HepG2 (cell line): ENCODE measurements around the gene FOXA3. TPM values are rescaled to one million over a fixed set of nuclear protein-coding genes. Genes with fewer than 3 reads are reported as not detected.

Experiments
- CREB3 ChIP-seq: sonication (generic); formaldehyde crosslinking; IDR thresholded peaks from 2 replicates; pipeline ENCODE4 v1.5.0; 2020; ENCODE audit warnings: missing genetic modification reagents
- CREM ChIP-seq, 2 experiments: sonication (generic) in 1 of 2; formaldehyde crosslinking in 1 of 2; IDR thresholded peaks; 2 replicates each; pipeline versions ENCODE4 v1.4.0 to v1.6.1; 2016 to 2020; ENCODE audit warnings: antibody characterized with exemption in 1 of 2, mild to moderate bottlenecking in 1 of 2, missing genetic modification reagents in 1 of 2
- ETS1 ChIP-seq: sonication (generic); formaldehyde crosslinking; IDR thresholded peaks from 2 replicates; pipeline ENCODE4 v1.4.0; 2020; ENCODE audit warnings: missing genetic modification reagents
- KAT2B ChIP-seq: fragments of 150-350 bp; IDR thresholded peaks from 2 replicates; pipeline ENCODE4 v1.6.1; 2014; ENCODE audit warnings: low read depth, low read length, borderline replicate concordance
- NBN ChIP-seq: fragments of 450-650 bp; conservative IDR thresholded peaks from 2 replicates; pipeline ENCODE4 v1.6.1; 2017
- NFE2L2 ChIP-seq: fragments of 150-350 bp; IDR thresholded peaks from 2 replicates; pipeline ENCODE4 v1.6.1; 2014; ENCODE audit warnings: low read length
- SYNCRIP ChIP-seq: fragments of 200-400 bp; formaldehyde crosslinking; IDR thresholded peaks from 2 replicates; pipeline ENCODE4 v1.6.1; 2018; ENCODE audit warnings: mild to moderate bottlenecking, low read depth, low read length; ENCODE audit not compliant: insufficient read depth
- U2AF1 ChIP-seq: fragments of 200-400 bp; formaldehyde crosslinking; optimal IDR thresholded peaks from 2 replicates; pipeline ENCODE3; 2017; ENCODE audit warnings: mild to moderate bottlenecking, low read depth, low read length
- YY1 ChIP-seq: IDR thresholded peaks from 2 replicates; pipeline ENCODE4 v1.6.1; 2011; ENCODE audit warnings: low read length, low read depth, moderate library complexity, mild to moderate bottlenecking; ENCODE audit not compliant: insufficient read depth, insufficient replicate concordance
- ZBTB39 ChIP-seq: sonication (generic); formaldehyde crosslinking; IDR thresholded peaks from 2 replicates; pipeline ENCODE4 v1.5.0; 2020; ENCODE audit warnings: missing genetic modification reagents
- ZKSCAN5 ChIP-seq: sonication (generic); formaldehyde crosslinking; IDR thresholded peaks from 2 replicates; pipeline ENCODE4 v1.5.1; 2020; ENCODE audit warnings: mild to moderate bottlenecking, missing genetic modification reagents
- ZNF382 ChIP-seq: sonication (generic); formaldehyde crosslinking; IDR thresholded peaks from 2 replicates; pipeline ENCODE4 v1.5.0; 2020; ENCODE audit warnings: missing genetic modification reagents, mild to moderate bottlenecking, borderline replicate concordance
- ZNF512B ChIP-seq: sonication (generic); formaldehyde crosslinking; IDR thresholded peaks from 2 replicates; pipeline ENCODE4 v1.5.1; 2020; ENCODE audit warnings: missing genetic modification reagents, mild to moderate bottlenecking, borderline replicate concordance
- ZNF530 ChIP-seq: sonication (generic); formaldehyde crosslinking; IDR thresholded peaks from 2 replicates; pipeline ENCODE4 v1.5.0; 2020; ENCODE audit warnings: low read depth, mild to moderate bottlenecking, missing genetic modification reagents
- ZNF879 ChIP-seq: sonication (generic); formaldehyde crosslinking; IDR thresholded peaks from 2 replicates; pipeline ENCODE4 v1.8.1; 2023; ENCODE audit warnings: missing genetic modification reagents
- polyA plus RNA-seq, 8 experiments: library from polyadenylated mRNA; depleted of rRNA in 3 of 8; stranded (reverse) in 7 of 8; unstranded in 1 of 8; fragments of >200 nt; fragmentation: Illumina TruSeq in 4 of 8; extraction: Trizol in 4 of 8; gene quantifications; 2 replicates each; pipeline versions ENCODE4 v1.2.1 to v1.2.3, GENCODE V29; 2011 to 2016; ENCODE audit warnings: low read depth in 4 of 8, missing spikeins in 1 of 8, mixed read lengths in 1 of 8; ENCODE audit not compliant: insufficient read depth in 1 of 8
- total RNA-seq, 5 experiments: library from RNA; depleted of rRNA; stranded (reverse); fragments of >200 nt; fragmentation: Illumina TruSeq; extraction: Trizol; gene quantifications; 2 replicates each; pipeline ENCODE4 v1.2.3, GENCODE V29; 2016; ENCODE audit warnings: low read depth in 1 of 5
- TF ChIP-seq, protein P1 (sequence below): sonication (generic); formaldehyde crosslinking; IDR thresholded peaks from 2 replicates; pipeline ENCODE4 v1.5.0; 2020; ENCODE audit warnings: mild to moderate bottlenecking, missing genetic modification reagents

FOXA3 gene
- total and polyA plus RNA-seq, 2 of the 13 experiments (the other 11 are each of a cell fraction or from before 2014, with no cell fraction given): 29.8 to 47.6 TPM

- TF ChIP-seq U2AF1 (no peak), NFE2L2 (no peak), ZKSCAN5 (CRISPR knock-in tag) (no peak), ZNF382 (CRISPR knock-in tag) (no peak), ZNF530 (CRISPR knock-in tag) (no peak), ZBTB39 (CRISPR knock-in tag) (peak; percentile 65; the same call in 1 of the 2 replicates), NBN (no peak), ZNF879 (CRISPR knock-in tag) (peak; percentile 25; the same call in 1 of the 2 replicates), SYNCRIP (no peak), KAT2B (no peak), ETS1 (no peak), CREB3 (CRISPR knock-in tag) (no peak), CREM (IDR thresholded peaks at IDR 0.05) (peak; percentile 99), CREM (CRISPR knock-in tag; IDR thresholded peaks at IDR 0.05) (no peak), ZNF512B (no peak), YY1 (peak; percentile 97)
- TF ChIP-seq, protein P1, sequence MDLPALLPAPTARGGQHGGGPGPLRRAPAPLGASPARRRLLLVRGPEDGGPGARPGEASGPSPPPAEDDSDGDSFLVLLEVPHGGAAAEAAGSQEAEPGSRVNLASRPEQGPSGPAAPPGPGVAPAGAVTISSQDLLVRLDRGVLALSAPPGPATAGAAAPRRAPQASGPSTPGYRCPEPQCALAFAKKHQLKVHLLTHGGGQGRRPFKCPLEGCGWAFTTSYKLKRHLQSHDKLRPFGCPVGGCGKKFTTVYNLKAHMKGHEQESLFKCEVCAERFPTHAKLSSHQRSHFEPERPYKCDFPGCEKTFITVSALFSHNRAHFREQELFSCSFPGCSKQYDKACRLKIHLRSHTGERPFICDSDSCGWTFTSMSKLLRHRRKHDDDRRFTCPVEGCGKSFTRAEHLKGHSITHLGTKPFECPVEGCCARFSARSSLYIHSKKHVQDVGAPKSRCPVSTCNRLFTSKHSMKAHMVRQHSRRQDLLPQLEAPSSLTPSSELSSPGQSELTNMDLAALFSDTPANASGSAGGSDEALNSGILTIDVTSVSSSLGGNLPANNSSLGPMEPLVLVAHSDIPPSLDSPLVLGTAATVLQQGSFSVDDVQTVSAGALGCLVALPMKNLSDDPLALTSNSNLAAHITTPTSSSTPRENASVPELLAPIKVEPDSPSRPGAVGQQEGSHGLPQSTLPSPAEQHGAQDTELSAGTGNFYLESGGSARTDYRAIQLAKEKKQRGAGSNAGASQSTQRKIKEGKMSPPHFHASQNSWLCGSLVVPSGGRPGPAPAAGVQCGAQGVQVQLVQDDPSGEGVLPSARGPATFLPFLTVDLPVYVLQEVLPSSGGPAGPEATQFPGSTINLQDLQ (CRISPR knock-in tag): no peak
These were observed 1.4 kb upstream of the FOXA3 start, which contains the start of gene SYMPK (continued) for GRCh38 chr19:45862564-45863334.
